GM18511 (cell line): ENCODE data around the gene FBLL1.
"Not testable (repeated sequence)": the region's sequence is repeated elsewhere in the genome, so short reads cannot be mapped to it uniquely, and the experiment has no call there.

Source experiments
- ATAC-seq: cut with Tn5 transposase; IDR thresholded peaks from one replicate; pipeline ENCODE4 v1.9.1; 2021; ENCODE audit warnings: mild to moderate bottlenecking, moderate library complexity; ENCODE audit not compliant: unreplicated experiment

Gene FBLL1

GRCh38 chr5:168528521-168529373, at the start of gene FBLL1:
FBLL1 (plus strand) TSS chr5:168529305; CDS start chr5:168529505, 200 bp downstream.
- peak; percentile 54 for ATAC-seq

- ATAC-seq: no peak
These were observed 48.5 kb upstream of the FBLL1 start for GRCh38 chr5:168480601-168481000.

- peak; percentile 88 for ATAC-seq
These were observed 47.7 kb upstream of the FBLL1 start for GRCh38 chr5:168481330-168481788.

GRCh38 chr5:168482361-168482760, 46.7 kb upstream of the FBLL1 start:
- ATAC-seq: no peak

- peak; percentile 89 for ATAC-seq
These were observed 42.8 kb upstream of the FBLL1 start, which contains the start of gene RARS1 for GRCh38 chr5:168486136-168486879. RARS1 (plus strand) TSS chr5:168486471; CDS start chr5:168486499, 28 bp downstream.

- ATAC-seq: no peak
These were observed 40.0 kb upstream of the FBLL1 start for GRCh38 chr5:168489059-168489458.

- ATAC-seq: no peak
These were observed 35.0 kb upstream of the FBLL1 start for GRCh38 chr5:168494057-168494555.

- ATAC-seq: no peak
These were observed 26.4 kb upstream of the FBLL1 start for GRCh38 chr5:168502563-168503237.

GRCh38 chr5:168513861-168514428, 15.2 kb upstream of the FBLL1 start:
- no peak for ATAC-seq

GRCh38 chr5:168525856-168526255, 3.2 kb upstream of the FBLL1 start:
- no peak for ATAC-seq

GRCh38 chr5:168527756-168528295, 1.3 kb upstream of the FBLL1 start:
- no peak for ATAC-seq

- ATAC-seq: no peak
These were observed 499 bp downstream of the FBLL1 start for GRCh38 chr5:168529374-168530234.

- no peak for ATAC-seq
These were observed 1.6 kb downstream of the FBLL1 start for GRCh38 chr5:168530621-168531150.

- ATAC-seq: no peak
These were observed 2.1 kb downstream of the FBLL1 start for GRCh38 chr5:168531191-168531590.

- ATAC-seq: no peak
These were observed 3.1 kb downstream of the FBLL1 start for GRCh38 chr5:168531987-168532864.

GRCh38 chr5:168534351-168534750, 5.2 kb downstream of the FBLL1 start:
- ATAC-seq: not testable (repeated sequence)

GRCh38 chr5:168537176-168537575, 8.1 kb downstream of the FBLL1 start:
- no peak for ATAC-seq

- no peak for ATAC-seq
These were observed 20.4 kb downstream of the FBLL1 start for GRCh38 chr5:168549554-168549953.
